ENCODE data around the gene TEX264.

Gene TEX264

DNA sequence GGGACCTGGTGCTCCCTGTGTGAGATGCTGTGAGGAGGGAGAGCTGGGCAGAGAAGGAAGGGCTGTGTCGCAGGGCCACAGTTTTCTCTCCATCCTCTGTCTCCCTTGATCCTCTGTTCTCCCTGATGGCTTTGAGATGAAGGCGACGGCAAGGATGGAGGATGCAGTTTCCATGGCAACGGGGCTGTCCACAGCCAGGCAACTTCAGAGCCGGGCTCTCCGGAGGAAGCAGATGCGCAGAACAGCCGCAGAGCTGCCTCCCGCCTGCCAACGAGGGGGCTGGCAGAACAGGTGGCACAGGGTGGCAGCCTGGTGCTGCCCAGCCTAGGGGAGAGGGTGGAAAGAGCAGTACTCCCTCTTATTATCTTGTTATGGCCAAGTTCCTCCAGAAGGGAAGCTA lies 25.9 kb downstream of the TEX264 start:
- Histone ChIP-seq H3K4me3 (ENCODE audit: insufficient read depth, low read depth, low read length) (no peak overlapping the region), H3K36me3 (ENCODE audit: control insufficient read depth, insufficient read depth, low read length) (no peaks in the 10 kb centered on the region), H3K4me1 (ENCODE audit: control insufficient read depth, insufficient read depth, low read length) (peaks cover 4% of the 10 kb centered on the region), H3K27me3 (ENCODE audit: control insufficient read depth, insufficient read depth, low read length, poor library complexity, severe bottlenecking) (no peaks in the 10 kb centered on the region), H3K27ac (ENCODE audit: insufficient read depth, low read depth, low read length, poor library complexity, severe bottlenecking) (no peak overlapping the region), H3K9me3 (ENCODE audit: control insufficient read depth, low read length) (no peaks in the 10 kb centered on the region)
- WGBS, 2 experiments, result 89 to 93% methylated on average over 10 of the region's 10 CpGs

DNA sequence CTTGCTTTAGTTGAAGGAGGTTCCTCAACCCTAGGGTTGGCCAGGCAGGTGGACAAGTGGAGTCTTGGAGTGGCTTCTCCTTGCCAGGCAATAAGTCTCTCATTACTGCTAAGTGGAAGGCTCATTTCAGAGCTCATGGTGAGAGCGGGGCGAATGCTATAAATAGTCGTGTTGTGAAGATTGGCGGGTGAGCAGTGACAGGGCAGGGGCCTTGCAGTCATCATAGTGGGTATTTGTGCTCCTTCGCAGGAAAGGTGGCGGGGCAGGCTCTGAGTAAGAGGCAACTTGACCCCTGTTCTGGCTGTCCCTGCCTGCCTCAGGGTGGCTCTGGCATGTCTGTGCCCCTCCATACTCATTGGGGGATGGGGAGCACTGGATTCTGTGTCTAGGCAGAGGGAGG lies 27.2 kb downstream of the TEX264 start:
- no peaks in the 10 kb centered on the region for H3K27me3 ChIP-seq (ENCODE audit: control insufficient read depth, insufficient read depth, low read length, poor library complexity, severe bottlenecking)
- H3K4me1 ChIP-seq (ENCODE audit: control insufficient read depth, insufficient read depth, low read length), result peaks cover 12% of the 10 kb centered on the region
- no peak overlapping the region for H3K27ac ChIP-seq (ENCODE audit: insufficient read depth, low read depth, low read length, poor library complexity, severe bottlenecking)
- H3K4me3 ChIP-seq (ENCODE audit: insufficient read depth, low read depth, low read length), result no peak overlapping the region
- 91 to 93% methylated on average over 6 of the region's 6 CpGs for WGBS, 2 experiments
- no peaks in the 10 kb centered on the region for H3K9me3 ChIP-seq (ENCODE audit: control insufficient read depth, low read length)
- no peaks in the 10 kb centered on the region for H3K36me3 ChIP-seq (ENCODE audit: control insufficient read depth, insufficient read depth, low read length)

DNA sequence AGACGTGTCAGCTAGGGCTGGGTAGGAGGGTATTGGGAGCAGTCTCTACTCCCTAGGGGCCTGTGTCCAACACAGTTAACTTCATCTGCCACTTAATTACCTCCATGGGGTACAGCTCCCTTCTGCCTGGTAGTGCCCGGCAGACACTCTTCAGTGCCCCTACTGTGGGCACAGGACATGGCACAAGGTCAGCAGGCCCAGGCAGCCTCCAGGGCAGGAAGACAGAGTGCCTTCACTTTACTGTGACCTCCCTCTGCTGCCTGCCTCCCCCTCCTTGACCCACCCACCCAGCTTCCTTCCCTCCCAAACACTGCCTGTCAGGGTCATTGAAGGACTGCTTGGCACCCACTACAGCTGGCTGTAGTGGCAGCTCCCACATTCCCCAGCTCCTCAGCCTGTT lies 29.4 kb downstream of the TEX264 start:
- no peak overlapping the region for H3K4me3 ChIP-seq (ENCODE audit: insufficient read depth, low read depth, low read length)
- H3K9me3 ChIP-seq (ENCODE audit: control insufficient read depth, low read length), result no peaks in the 10 kb centered on the region
- H3K27me3 ChIP-seq (ENCODE audit: control insufficient read depth, insufficient read depth, low read length, poor library complexity, severe bottlenecking), result no peaks in the 10 kb centered on the region
- no peaks in the 10 kb centered on the region for H3K36me3 ChIP-seq (ENCODE audit: control insufficient read depth, insufficient read depth, low read length)
- no peak overlapping the region for H3K27ac ChIP-seq (ENCODE audit: insufficient read depth, low read depth, low read length, poor library complexity, severe bottlenecking)
- H3K4me1 ChIP-seq (ENCODE audit: control insufficient read depth, insufficient read depth, low read length), result peaks cover 28% of the 10 kb centered on the region
- 88 to 90% methylated on average over 2 of the region's 2 CpGs for WGBS, 2 experiments

DNA sequence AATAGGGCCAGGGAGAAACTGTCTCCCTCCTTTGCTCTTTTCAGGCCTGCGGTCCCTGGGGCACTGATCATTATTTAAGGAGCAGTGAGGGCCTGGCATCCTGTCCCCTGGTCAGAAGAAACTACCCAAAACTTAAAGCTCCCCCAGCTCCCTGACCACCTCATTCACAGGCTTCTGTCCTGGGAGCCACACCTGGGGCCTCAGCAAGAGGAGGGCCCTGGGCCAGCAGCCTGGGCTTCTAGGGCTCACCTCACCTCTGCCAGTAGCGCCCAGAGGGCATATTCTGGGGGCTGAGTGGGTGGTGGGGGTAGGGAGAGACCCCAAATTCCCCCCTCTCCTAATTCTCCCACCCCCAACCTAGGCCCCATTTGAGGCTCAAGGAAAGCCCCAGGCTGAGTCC lies 31.1 kb downstream of the TEX264 start:
- Histone ChIP-seq H3K4me3 (ENCODE audit: insufficient read depth, low read depth, low read length) (no peak overlapping the region), H3K4me1 (ENCODE audit: control insufficient read depth, insufficient read depth, low read length) (peaks cover 28% of the 10 kb centered on the region), H3K9me3 (ENCODE audit: control insufficient read depth, low read length) (no peaks in the 10 kb centered on the region), H3K27me3 (ENCODE audit: control insufficient read depth, insufficient read depth, low read length, poor library complexity, severe bottlenecking) (peaks cover 2% of the 10 kb centered on the region), H3K27ac (ENCODE audit: insufficient read depth, low read depth, low read length, poor library complexity, severe bottlenecking) (no peak overlapping the region), H3K36me3 (ENCODE audit: control insufficient read depth, insufficient read depth, low read length) (no peaks in the 10 kb centered on the region)
- WGBS, 2 experiments, result 87 to 98% methylated on average over 1 of the region's 2 CpGs

DNA sequence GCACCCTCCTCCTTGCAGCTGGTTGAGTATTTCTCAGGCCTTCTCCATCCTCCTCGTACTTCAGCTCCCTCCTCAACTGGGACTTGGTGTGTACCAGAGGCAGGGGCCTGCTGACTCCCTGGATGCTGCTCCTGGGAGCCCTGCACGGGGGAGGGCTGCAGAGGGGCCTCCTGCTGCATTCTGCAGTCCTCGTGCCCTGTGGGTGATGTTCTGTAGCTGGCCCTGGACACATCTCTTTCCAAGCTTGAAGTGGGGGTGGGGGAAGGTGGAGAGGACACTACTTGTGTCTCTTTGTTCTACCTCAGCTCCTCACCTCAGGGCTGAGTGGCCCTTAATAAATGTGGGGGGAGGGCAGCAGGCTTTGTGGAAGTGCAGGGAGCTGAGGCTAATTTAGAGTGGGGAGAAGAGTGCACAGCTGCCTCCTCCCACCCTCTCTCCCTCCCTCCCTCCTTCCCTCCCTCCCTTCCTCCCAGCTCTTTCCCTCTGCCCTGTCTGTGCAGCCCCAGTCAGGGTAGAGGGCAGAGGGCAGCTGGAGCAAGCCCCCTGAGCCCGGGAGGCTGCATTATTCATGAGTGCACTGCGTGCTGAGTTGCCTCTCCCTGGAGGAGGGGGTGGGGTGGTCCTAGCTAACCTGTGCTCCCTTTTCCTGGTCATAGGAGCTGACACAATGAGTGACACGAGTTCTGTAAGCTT lies 32.2 kb downstream of the TEX264 start:
- Histone ChIP-seq H3K27ac (ENCODE audit: insufficient read depth, low read depth, low read length, poor library complexity, severe bottlenecking) (peak overlapping the region; percentile 40), H3K9me3 (ENCODE audit: control insufficient read depth, low read length) (no peaks in the 10 kb centered on the region), H3K27me3 (ENCODE audit: control insufficient read depth, insufficient read depth, low read length, poor library complexity, severe bottlenecking) (peaks cover 13% of the 10 kb centered on the region), H3K4me3 (ENCODE audit: insufficient read depth, low read depth, low read length) (no peak overlapping the region), H3K36me3 (ENCODE audit: control insufficient read depth, insufficient read depth, low read length) (no peaks in the 10 kb centered on the region), H3K4me1 (ENCODE audit: control insufficient read depth, insufficient read depth, low read length) (peaks cover 32% of the 10 kb centered on the region)
- 21 to 24% methylated on average over 6 of the region's 6 CpGs for WGBS, 2 experiments

DNA sequence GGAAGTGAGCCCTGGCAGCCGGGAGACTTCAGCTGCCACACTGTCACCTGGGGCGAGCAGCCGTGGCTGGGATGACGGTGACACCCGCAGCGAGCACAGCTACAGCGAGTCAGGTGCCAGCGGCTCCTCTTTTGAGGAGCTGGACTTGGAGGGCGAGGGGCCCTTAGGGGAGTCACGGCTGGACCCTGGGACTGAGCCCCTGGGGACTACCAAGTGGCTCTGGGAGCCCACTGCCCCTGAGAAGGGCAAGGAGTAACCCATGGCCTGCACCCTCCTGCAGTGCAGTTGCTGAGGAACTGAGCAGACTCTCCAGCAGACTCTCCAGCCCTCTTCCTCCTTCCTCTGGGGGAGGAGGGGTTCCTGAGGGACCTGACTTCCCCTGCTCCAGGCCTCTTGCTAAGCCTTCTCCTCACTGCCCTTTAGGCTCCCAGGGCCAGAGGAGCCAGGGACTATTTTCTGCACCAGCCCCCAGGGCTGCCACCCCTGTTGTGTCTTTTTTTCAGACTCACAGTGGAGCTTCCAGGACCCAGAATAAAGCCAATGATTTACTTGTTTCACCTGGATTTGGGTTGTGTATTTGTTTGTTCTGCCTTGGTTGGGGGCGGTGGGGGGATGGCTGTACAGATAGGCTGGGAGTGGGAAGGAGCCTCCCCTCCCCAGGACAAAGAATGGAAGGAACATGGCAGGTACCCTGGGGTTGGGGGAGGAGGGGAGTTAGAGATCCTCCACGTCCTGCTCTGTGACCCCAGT lies 32.9 kb downstream of the TEX264 start:
- Histone ChIP-seq H3K27ac (ENCODE audit: insufficient read depth, low read depth, low read length, poor library complexity, severe bottlenecking) (peak overlapping the region; percentile 40), H3K4me1 (ENCODE audit: control insufficient read depth, insufficient read depth, low read length) (peaks cover 32% of the 10 kb centered on the region), H3K36me3 (ENCODE audit: control insufficient read depth, insufficient read depth, low read length) (no peaks in the 10 kb centered on the region), H3K27me3 (ENCODE audit: control insufficient read depth, insufficient read depth, low read length, poor library complexity, severe bottlenecking) (peaks cover 20% of the 10 kb centered on the region), H3K9me3 (ENCODE audit: control insufficient read depth, low read length) (no peaks in the 10 kb centered on the region), H3K4me3 (ENCODE audit: insufficient read depth, low read depth, low read length) (no peak overlapping the region)
- WGBS, 2 experiments, result 18 to 22% methylated on average over 12 of the region's 12 CpGs

DNA sequence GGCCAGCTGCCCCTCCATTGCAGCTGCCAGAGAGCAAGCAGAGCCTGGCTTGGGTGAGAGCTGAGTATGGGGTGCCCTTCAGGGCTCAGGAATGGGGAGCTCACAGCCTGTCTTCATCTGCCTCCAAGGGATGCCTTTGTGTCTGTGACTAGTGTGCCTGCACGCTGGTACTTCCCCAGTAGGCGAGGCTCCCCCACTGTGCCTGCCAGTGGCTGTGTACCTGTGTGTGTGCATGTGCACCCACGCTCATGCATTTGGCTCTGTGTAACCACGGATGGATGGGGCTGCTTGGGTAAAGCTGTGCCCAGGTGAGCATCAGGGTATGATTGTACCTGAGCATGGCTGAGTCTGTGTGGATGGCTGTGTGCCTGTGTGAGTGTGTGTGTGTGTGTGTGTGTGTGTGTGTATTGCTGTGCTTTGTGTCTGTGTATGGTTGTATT lies 33.5 kb downstream of the TEX264 start:
- Histone ChIP-seq H3K27me3 (ENCODE audit: control insufficient read depth, insufficient read depth, low read length, poor library complexity, severe bottlenecking) (peaks cover 25% of the 10 kb centered on the region), H3K4me3 (ENCODE audit: insufficient read depth, low read depth, low read length) (no peak overlapping the region), H3K4me1 (ENCODE audit: control insufficient read depth, insufficient read depth, low read length) (peaks cover 32% of the 10 kb centered on the region), H3K9me3 (ENCODE audit: control insufficient read depth, low read length) (no peaks in the 10 kb centered on the region), H3K27ac (ENCODE audit: insufficient read depth, low read depth, low read length, poor library complexity, severe bottlenecking) (no peak overlapping the region), H3K36me3 (ENCODE audit: control insufficient read depth, insufficient read depth, low read length) (no peaks in the 10 kb centered on the region)
- 85% methylated on average over 4 of the region's 4 CpGs for WGBS, 2 experiments

DNA sequence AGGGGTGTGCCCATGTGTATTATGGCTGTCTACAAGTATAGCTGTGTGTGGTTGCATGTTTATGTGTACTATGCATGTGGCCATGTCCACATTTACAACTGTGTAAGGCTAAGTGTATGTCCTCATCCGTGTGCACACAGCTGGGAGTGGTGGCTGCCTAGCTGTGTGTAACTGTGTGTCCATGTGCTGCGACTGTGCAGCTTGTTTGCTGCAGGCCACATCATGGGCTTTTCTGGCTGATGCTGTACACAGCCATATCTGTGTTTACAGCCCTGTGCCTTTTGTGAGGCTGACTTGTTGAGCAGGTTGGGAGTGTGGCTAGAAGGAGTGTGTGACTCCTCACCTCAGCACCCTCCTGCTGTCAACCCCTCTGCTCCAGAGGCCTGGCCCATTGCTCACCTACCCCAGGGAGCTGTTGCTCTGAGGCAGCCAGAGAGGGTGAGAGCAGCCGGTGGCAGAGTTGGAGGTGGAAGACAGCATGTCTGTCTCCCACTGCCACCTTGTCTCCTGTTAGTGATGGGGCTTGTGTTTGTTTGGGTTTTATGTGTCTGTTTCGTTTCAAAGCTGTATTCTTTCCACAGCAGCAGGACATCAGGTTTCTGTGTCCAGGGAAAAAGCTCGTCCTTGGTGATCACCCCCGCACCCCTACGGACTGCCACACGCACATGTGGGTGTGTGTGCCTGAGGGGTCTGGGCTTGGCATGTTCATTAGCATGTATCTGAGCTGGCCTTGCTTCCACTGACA lies 34.4 kb downstream of the TEX264 start:
- Histone ChIP-seq H3K27ac (ENCODE audit: insufficient read depth, low read depth, low read length, poor library complexity, severe bottlenecking) (no peak overlapping the region), H3K4me1 (ENCODE audit: control insufficient read depth, insufficient read depth, low read length) (peaks cover 32% of the 10 kb centered on the region)
- 90 to 91% methylated on average over 8 of the region's 8 CpGs for WGBS, 2 experiments

DNA sequence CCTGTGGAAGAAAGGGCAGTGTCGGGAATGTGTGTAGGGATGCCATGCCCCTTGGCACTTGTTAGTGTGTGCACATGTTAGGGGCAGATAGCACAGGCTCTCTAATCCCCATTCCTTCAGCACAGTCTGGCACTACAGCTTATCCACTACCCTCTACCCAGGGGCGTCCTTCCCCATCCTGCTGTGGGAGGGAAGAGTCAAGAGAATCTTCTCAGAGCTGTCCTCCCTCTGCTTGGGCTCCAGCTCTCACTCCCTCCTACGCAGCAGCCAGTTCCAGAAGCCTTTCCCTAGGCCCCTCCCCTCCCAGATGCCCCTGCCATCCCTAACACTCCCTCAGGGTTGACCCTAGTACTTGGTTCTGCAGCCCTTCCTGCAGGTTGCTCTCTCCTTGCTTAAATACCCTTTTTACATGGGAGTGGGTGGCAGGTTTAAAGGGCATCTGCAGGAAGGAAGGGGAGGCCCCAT lies 35.0 kb downstream of the TEX264 start:
- no peaks in the 10 kb centered on the region for H3K36me3 ChIP-seq (ENCODE audit: control insufficient read depth, insufficient read depth, low read length)
- peaks cover 32% of the 10 kb centered on the region for H3K4me1 ChIP-seq (ENCODE audit: control insufficient read depth, insufficient read depth, low read length)
- H3K27ac ChIP-seq (ENCODE audit: insufficient read depth, low read depth, low read length, poor library complexity, severe bottlenecking), result no peak overlapping the region
- H3K4me3 ChIP-seq (ENCODE audit: insufficient read depth, low read depth, low read length), result no peak overlapping the region
- peaks cover 25% of the 10 kb centered on the region for H3K27me3 ChIP-seq (ENCODE audit: control insufficient read depth, insufficient read depth, low read length, poor library complexity, severe bottlenecking)
- WGBS, 2 experiments, result 54 to 61% methylated on average over 3 of the region's 3 CpGs
- no peaks in the 10 kb centered on the region for H3K9me3 ChIP-seq (ENCODE audit: control insufficient read depth, low read length)

More for the DNA sequence above, 34.4 kb downstream of the TEX264 start:
- Histone ChIP-seq H3K9me3 (ENCODE audit: control insufficient read depth, low read length) (no peaks in the 10 kb centered on the region), H3K36me3 (ENCODE audit: control insufficient read depth, insufficient read depth, low read length) (no peaks in the 10 kb centered on the region), H3K4me3 (ENCODE audit: insufficient read depth, low read depth, low read length) (no peak overlapping the region), H3K27me3 (ENCODE audit: control insufficient read depth, insufficient read depth, low read length, poor library complexity, severe bottlenecking) (peaks cover 25% of the 10 kb centered on the region)
